ENCODE data around the gene FLAD1. TPM values are rescaled to one million over a fixed set of nuclear protein-coding genes. Genes with fewer than 3 reads are reported as not detected.

The FLAD1 gene
- total and polyA plus RNA-seq, 2 donors (not counting 3 experiments of a cell fraction or from before 2014, with no cell fraction given) = 42.2 to 59.1 TPM

DNA sequence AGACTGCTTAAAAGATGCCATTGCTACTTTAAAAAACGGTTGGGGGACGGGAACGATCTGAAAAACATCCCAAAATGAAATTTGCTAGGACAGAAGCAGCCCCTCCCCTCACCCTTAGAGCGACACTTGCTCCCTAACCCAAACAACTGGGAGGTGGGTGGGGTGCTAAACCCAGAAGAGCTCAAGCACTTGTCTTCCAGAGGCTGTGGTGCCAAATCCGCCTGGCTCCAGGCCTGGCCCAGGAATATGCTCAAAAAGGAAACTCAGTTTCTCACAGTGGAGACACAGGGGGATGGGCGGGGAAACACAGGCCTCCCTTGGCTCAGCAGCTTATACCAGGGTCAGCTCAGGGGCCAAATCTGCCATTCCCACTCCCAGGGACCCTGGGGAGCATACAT lies 26.6 kb upstream of the FLAD1 start:
- H3K9ac ChIP-seq (replicated peaks; ENCODE audit: extremely low read depth, insufficient read depth, low read length) = peak overlapping the region; percentile 92
- peak overlapping the region; percentile 62 for H2AFZ ChIP-seq (ENCODE audit: low read depth, low read length)
- TF ChIP-seq EZH2 (IDR thresholded peaks at IDR 0.05; ENCODE audit: borderline replicate concordance, low read depth, low read length, severe bottlenecking) (no peak), GATA2 (IDR thresholded peaks at IDR 0.05; ENCODE audit: insufficient read depth, insufficient read length, low read depth, low read length) (no peak), MAX (IDR thresholded peaks at IDR 0.05; ENCODE audit: insufficient read depth, insufficient read length) (no peak), POLR2A (IDR thresholded peaks at IDR 0.05; ENCODE audit: low read depth, low read length) (no peak), MYC (IDR thresholded peaks at IDR 0.05; ENCODE audit: low read depth, low read length) (no peak), CTCF (IDR thresholded peaks at IDR 0.05; ENCODE audit: extremely low read depth in 1 of 2, insufficient read depth in 1 of 2, low read depth in 1 of 2, low read length in 2 of 2) (no peak), POLR2AphosphoS5 (IDR thresholded peaks at IDR 0.05; ENCODE audit: insufficient read depth, low read depth, low read length) (no peak), FOS (IDR thresholded peaks at IDR 0.05; ENCODE audit: borderline replicate concordance, insufficient read depth, low read length) (no peak), JUN (IDR thresholded peaks at IDR 0.05; ENCODE audit: borderline replicate concordance, insufficient read depth, insufficient read length, low read depth) (no peak)
- dilution Hi-C loops (cut with MboI; ENCODE audit: extremely low pct_ligation_motif_present, low sequenced_read_pairs) (no loop called here), intact Hi-C loops (cut with micrococcal nuclease) (loop anchor here (1.0 kb wide), 2 partner anchors 46 to 397 kb away; partner anchors contain the start of gene ZBTB7B)
- FAIRE-seq (no peak), DNase-seq (ENCODE audit: low read depth, low spot score) (peak; percentile 15)
- peaks cover 27% of the 10 kb centered on the region for H3K4me1 ChIP-seq (ENCODE audit: control insufficient read depth, extremely low read depth, insufficient read depth, low read length)
- no peaks in the 10 kb centered on the region for H4K20me1 ChIP-seq (replicated peaks; ENCODE audit: control insufficient read depth, extremely low read depth, insufficient read depth, low read length)
- peak overlapping the region in 2 of 3 experiments; percentile 57 to 76 for H3K4me3 ChIP-seq (replicated peaks in 1 of 3; ENCODE audit: insufficient read depth in 1 of 3, low read depth in 1 of 3, low read length in 3 of 3)
- POLR2A ChIA-PET = interaction anchor here (0.9 to 1.4 kb wide), 3 partner anchors 16 to 43 kb away, joined by 3 to 5 read pairs (median 5); no protein-coding TSS in a partner anchor
- H3K79me2 ChIP-seq (ENCODE audit: control insufficient read depth, insufficient read depth, low read length) = peaks cover 9% of the 10 kb centered on the region
- CTCF ChIA-PET = interaction anchor here (1.0 to 2.6 kb wide), 14 partner anchors 13 to 397 kb away, joined by 3 to 37 read pairs (median 7); partner anchors contain the start of genes ADAM15, LENEP and PMVK
- H3K36me3 ChIP-seq (ENCODE audit: control insufficient read depth in 2 of 2, extremely low read depth in 1 of 2, insufficient read depth in 2 of 2, low read length in 2 of 2) = peaks cover 0 to 8% of the 10 kb centered on the region in 2 experiments
- H3K27ac ChIP-seq (ENCODE audit: insufficient read depth, low read depth, low read length) = peak overlapping the region; percentile 69
- H3K9me1 ChIP-seq (replicated peaks; ENCODE audit: control insufficient read depth, extremely low read depth, insufficient read depth, low read length) = no peaks in the 10 kb centered on the region
- H3K27me3 ChIP-seq (ENCODE audit: control insufficient read depth in 2 of 2, insufficient read depth in 2 of 2, low read length in 2 of 2) = no peaks in the 10 kb centered on the region
- TSS peak; percentile 62 for BruUV-seq (replicated peaks)
- H3K4me2 ChIP-seq (ENCODE audit: insufficient read depth, low read length) = peak overlapping the region; percentile 83
- H3K9me3 ChIP-seq (replicated peaks; ENCODE audit: control insufficient read depth, insufficient read depth, low read length) = no peaks in the 10 kb centered on the region
